Loucy (cell line): ENCODE measurements around the gene C5orf47.
"Not testable (repeated sequence)": the region's sequence is repeated elsewhere in the genome, so short reads cannot be mapped to it uniquely, and the experiment has no call there.

Experiments used
- H2AFZ ChIP-seq: fragments of 200-600 bp; sonication (generic); 2 replicates; pipeline ENCODE4 v1.6.0; 2016; ENCODE audit warnings: antibody characterized with exemption, mild to moderate bottlenecking, low read length, moderate library complexity
- H3F3A ChIP-seq: fragments of 200-600 bp; 2 replicates; pipeline ENCODE4 v1.6.0; 2016; ENCODE audit warnings: antibody characterized with exemption, low read depth, mild to moderate bottlenecking
- H3K27me3 ChIP-seq: fragments of 200-600 bp; sonication (generic); 2 replicates; pipeline ENCODE4 v1.6.1; 2014; ENCODE audit warnings: low read length, mild to moderate bottlenecking; ENCODE audit not compliant: insufficient read depth, poor library complexity, severe bottlenecking
- H3K36me3 ChIP-seq: fragments of 200-600 bp; sonication (generic); 2 replicates; pipeline ENCODE4 v1.6.1; 2016; ENCODE audit warnings: low read length; ENCODE audit not compliant: insufficient read depth
- H3K4me1 ChIP-seq: fragments of 200-600 bp; sonication (generic); 2 replicates; pipeline ENCODE4 v1.5.1; 2014; ENCODE audit warnings: low read length, mild to moderate bottlenecking; ENCODE audit not compliant: insufficient read depth, poor library complexity, severe bottlenecking
- H3K4me2 ChIP-seq: fragments of 200-600 bp; sonication (generic); 2 replicates; pipeline ENCODE4 v1.6.0; 2014; ENCODE audit warnings: antibody characterized with exemption, low read length, low read depth, mild to moderate bottlenecking; ENCODE audit not compliant: poor library complexity, severe bottlenecking
- H3K4me3 ChIP-seq: fragments of 200-600 bp; sonication (generic); 2 replicates; pipeline ENCODE4 v1.5.1; 2014; ENCODE audit warnings: low read length, mild to moderate bottlenecking, mixed read lengths; ENCODE audit not compliant: poor library complexity, severe bottlenecking
- H3K79me2 ChIP-seq: fragments of 200-600 bp; sonication (generic); 2 replicates; pipeline ENCODE4 v1.6.1; 2014; ENCODE audit warnings: low read length; ENCODE audit not compliant: insufficient read depth
- H3K9ac ChIP-seq: fragments of 200-600 bp; sonication (generic); 2 replicates; pipeline ENCODE4 v1.6.0; 2014; ENCODE audit warnings: mild to moderate bottlenecking, low read depth, low read length, moderate library complexity; ENCODE audit not compliant: poor library complexity, severe bottlenecking
- H3K9me2 ChIP-seq: fragments of 200-600 bp; sonication (generic); replicated peaks from 2 replicates; pipeline ENCODE4 v1.6.1; 2016; ENCODE audit warnings: low read depth, low read length, mixed read lengths
- H3K9me3 ChIP-seq: fragments of 200-600 bp; sonication (generic); 2 replicates; pipeline ENCODE4 v1.6.1; 2014; ENCODE audit warnings: mild to moderate bottlenecking, antibody characterized with exemption, low read length, low read depth; ENCODE audit not compliant: insufficient read depth
- H4K20me1 ChIP-seq: fragments of 200-600 bp; sonication (generic); 2 replicates; pipeline ENCODE4 v1.6.0; 2014; ENCODE audit warnings: antibody characterized with exemption, low read length, mild to moderate bottlenecking; ENCODE audit not compliant: insufficient read depth, poor library complexity, severe bottlenecking
- EZH2phosphoT487 ChIP-seq: fragments of 200-600 bp; IDR thresholded peaks from 2 replicates; pipeline ENCODE4 v1.6.1; 2018; ENCODE audit warnings: antibody characterized with exemption, mild to moderate bottlenecking, moderate library complexity, borderline replicate concordance
- TF ChIP-seq, protein P1 (sequence below): fragments of 200-600 bp; sonication (generic); conservative IDR thresholded peaks from 2 replicates; pipeline ENCODE4 v1.5.1; 2014; ENCODE audit warnings: mild to moderate bottlenecking, antibody characterized with exemption, low read length

Gene C5orf47

DNA sequence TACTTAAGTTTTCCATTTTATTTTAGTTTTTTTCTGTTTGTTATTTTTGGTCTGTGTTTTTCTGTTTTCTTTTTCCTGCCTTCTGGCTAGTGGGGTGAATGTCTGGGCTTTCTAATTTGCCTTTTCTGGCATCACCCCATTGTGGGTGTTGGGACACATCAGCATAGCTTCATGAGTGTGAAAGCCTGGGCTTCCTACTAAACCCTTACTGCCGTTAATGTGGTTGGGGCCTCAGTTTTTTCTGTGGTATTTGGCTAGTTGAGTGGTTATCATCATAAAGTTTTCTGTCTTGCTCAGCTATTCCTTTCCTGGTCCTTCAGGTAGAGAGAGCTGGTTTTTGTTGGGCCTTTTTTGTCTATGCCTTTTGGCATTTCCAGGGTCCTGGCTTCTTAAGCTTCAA lies 21.4 kb downstream of the C5orf47 start:
- Histone ChIP-seq H3K4me1 (no peaks in the 10 kb centered on the region), H3K9me3 (no peaks in the 10 kb centered on the region), H3K79me2 (no peaks in the 10 kb centered on the region), H3K9ac (peak overlapping the region; percentile 48), H3K4me3 (no peak overlapping the region), H2AFZ (no peak overlapping the region), H3F3A (no peaks in the 10 kb centered on the region), H3K9me2 (no peaks in the 10 kb centered on the region), H3K4me2 (peak overlapping the region; percentile 24), H4K20me1 (no peaks in the 10 kb centered on the region), H3K27me3 (no peaks in the 10 kb centered on the region), H3K36me3 (no peaks in the 10 kb centered on the region)
- TF ChIP-seq, protein P1, sequence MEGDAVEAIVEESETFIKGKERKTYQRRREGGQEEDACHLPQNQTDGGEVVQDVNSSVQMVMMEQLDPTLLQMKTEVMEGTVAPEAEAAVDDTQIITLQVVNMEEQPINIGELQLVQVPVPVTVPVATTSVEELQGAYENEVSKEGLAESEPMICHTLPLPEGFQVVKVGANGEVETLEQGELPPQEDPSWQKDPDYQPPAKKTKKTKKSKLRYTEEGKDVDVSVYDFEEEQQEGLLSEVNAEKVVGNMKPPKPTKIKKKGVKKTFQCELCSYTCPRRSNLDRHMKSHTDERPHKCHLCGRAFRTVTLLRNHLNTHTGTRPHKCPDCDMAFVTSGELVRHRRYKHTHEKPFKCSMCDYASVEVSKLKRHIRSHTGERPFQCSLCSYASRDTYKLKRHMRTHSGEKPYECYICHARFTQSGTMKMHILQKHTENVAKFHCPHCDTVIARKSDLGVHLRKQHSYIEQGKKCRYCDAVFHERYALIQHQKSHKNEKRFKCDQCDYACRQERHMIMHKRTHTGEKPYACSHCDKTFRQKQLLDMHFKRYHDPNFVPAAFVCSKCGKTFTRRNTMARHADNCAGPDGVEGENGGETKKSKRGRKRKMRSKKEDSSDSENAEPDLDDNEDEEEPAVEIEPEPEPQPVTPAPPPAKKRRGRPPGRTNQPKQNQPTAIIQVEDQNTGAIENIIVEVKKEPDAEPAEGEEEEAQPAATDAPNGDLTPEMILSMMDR: no peak
- TF ChIP-seq EZH2phosphoT487: no peak

- H3K9me3 ChIP-seq: no peaks in the 10 kb centered on the region
- H3K4me2 ChIP-seq: no peak overlapping the region
- H3K27me3 ChIP-seq: no peaks in the 10 kb centered on the region
- no peaks in the 10 kb centered on the region for H3K36me3 ChIP-seq
- no peak overlapping the region for H3K4me3 ChIP-seq
- H3F3A ChIP-seq: no peaks in the 10 kb centered on the region
- no peaks in the 10 kb centered on the region for H3K79me2 ChIP-seq
- TF ChIP-seq, protein P1: no peak
- TF ChIP-seq EZH2phosphoT487: no peak
- no peaks in the 10 kb centered on the region for H3K9me2 ChIP-seq
- H3K9ac ChIP-seq: no peak overlapping the region
- H3K4me1 ChIP-seq: no peaks in the 10 kb centered on the region
- no peak overlapping the region for H2AFZ ChIP-seq
- H4K20me1 ChIP-seq: no peaks in the 10 kb centered on the region
Measured at GRCh38 chr5:174011441-174011840, 22.5 kb downstream of the C5orf47 start.

DNA sequence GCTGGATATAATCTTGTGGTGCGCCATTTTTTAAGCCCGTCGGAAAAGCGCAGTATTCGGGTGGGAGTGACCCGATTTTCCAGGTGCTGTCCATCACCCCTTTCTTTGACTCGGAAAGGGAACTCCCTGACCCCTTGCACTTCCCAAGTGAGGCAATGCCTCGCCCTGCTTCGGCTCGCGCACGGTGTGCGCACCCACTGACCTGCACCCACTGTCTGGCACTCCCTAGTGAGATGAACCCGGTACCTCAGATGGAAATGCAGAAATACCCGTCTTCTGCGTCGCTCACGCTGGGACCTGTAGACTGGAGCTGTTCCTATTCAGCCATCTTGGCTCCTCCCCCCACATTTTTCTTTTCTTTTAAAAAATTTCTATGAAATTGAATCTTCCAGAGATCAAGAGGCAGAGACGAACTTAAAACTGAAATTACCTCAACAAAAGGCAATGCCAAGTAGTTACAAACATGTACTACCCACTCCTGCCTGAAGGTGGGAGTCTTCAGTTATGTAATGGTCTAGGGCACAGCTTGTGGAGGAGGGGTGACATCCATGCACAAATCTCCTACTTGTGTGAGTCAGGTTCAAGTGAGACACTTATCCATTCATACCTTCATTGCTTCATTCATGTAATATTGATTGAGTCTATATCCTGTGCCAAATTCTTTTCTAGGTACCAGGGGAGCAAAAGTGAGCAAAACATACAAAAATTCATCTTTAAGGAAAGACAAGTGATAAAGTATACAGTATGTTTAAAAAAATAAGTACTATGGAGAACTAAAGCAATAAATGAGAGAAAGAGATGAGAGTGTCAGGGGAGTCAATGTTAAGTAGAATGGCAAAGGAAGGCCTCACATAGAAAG lies 31.3 kb downstream of the C5orf47 start:
- H3K9ac ChIP-seq: not testable (repeated sequence)

More for the DNA sequence above, 31.3 kb downstream of the C5orf47 start:
- not testable (repeated sequence) for H3K4me3 ChIP-seq, H3K36me3 ChIP-seq, H3K9me3 ChIP-seq, H4K20me1 ChIP-seq, H3K79me2 ChIP-seq, H3K4me1 ChIP-seq, H2AFZ ChIP-seq, H3K9me2 ChIP-seq, H3K4me2 ChIP-seq, H3K27me3 ChIP-seq, H3F3A ChIP-seq
- TF ChIP-seq, protein P1: peak; percentile 38
